HG03095 (cell line): ENCODE results near the gene RDM1.
"Not testable (repeated sequence)": the region's sequence is repeated elsewhere in the genome, so short reads cannot be mapped to it uniquely, and the experiment has no call there.

ENCODE experiments used
- ATAC-seq: cut with Tn5 transposase; IDR thresholded peaks from one replicate; pipeline ENCODE4 v1.9.1; 2021; ENCODE audit warnings: moderate library complexity; ENCODE audit not compliant: unreplicated experiment

The RDM1 gene, protein sequence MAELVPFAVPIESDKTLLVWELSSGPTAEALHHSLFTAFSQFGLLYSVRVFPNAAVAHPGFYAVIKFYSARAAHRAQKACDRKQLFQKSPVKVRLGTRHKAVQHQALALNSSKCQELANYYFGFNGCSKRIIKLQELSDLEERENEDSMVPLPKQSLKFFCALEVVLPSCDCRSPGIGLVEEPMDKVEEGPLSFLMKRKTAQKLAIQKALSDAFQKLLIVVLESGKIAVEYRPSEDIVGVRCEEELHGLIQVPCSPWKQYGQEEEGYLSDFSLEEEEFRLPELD

GRCh38 chr17:35930211-35931065 lies at the start of gene RDM1:
Gene RDM1, minus strand, starts transcription at chr17:35930773. Its CDS starts 46 bp downstream, at chr17:35930727.
- ATAC-seq: peak; percentile 66

DNA sequence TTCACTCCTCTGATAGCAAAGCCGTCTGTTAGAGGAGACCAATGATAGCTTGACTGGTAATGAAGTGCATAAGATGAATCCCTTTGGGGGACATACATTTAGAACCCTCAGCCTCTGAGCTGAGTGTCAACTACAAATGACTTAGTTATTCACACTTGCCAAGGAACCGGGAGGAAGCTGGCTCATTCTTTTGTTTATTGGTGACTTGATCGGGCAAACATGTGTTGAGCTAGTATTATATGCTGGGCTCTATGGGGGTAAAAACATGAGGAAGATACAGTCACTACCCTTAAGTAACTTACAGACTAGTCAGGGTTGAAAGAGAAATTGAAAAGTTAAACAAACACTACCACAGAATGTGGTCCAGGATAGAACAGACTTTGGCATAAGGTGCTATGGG lies 47.8 kb upstream of the RDM1 start:
- no peak for ATAC-seq

DNA sequence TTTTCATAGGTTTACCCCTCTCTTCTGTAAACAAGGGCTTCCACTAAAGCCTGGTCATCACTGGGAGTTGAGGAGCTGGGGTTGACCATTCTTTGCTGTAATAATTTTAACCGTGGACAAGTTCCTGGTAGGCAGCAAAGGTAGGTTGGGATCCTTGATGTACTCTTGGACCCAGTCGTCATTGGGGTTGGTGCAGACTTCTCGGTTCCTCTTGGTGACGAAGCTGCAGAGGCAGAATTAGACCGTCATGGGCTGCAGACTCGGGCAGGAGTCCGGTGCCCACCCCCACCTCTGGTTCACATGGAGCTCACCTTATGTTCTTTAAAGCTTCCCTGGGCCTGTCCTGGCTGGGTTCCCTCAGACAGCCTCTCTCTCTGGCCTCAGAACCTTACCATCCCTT lies 46.9 kb upstream of the RDM1 start:
- ATAC-seq: no peak

DNA sequence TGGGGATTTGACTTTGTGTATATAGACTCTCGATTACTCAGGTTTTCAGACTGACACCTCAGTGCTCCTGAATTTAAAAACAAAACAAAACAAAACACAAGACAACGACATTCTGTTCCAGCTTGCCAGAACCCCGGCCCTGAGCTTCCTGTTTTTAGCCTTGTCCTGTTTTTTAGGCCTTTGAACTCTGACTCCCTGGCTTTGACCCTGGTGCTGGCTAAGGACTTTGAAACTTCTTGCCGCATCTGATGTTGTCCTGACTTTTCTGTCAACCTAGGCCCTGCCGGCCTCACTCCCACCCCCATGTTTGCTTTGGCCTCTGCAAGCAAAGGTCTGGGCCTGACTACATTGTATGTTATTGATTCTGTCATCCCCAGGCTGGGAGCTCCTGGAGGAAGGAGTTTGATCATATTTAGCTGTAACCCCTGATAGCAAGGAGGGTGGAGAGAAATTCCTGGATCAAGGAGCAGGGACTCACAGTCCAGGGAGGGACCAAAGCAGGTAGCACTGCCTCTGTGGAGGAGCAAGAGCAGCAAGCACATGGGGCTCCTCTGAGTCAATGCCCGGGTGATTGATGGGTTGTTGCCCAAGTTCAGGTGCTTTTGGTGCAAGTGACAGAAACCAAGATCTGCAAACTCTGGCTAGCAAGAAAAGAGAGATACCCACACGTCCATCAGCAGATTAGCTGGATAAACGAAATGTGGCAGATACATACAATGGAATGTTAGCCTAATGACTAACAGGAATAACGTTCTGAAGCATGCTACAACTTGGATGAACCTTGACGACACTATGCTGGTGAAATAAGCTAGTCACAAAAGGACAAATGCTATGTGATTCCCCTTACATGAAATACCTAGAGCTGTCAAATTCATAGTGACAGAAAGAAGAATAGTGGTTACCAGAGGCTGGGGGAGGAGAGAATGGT lies 43.0 kb upstream of the RDM1 start:
- ATAC-seq: no peak

DNA sequence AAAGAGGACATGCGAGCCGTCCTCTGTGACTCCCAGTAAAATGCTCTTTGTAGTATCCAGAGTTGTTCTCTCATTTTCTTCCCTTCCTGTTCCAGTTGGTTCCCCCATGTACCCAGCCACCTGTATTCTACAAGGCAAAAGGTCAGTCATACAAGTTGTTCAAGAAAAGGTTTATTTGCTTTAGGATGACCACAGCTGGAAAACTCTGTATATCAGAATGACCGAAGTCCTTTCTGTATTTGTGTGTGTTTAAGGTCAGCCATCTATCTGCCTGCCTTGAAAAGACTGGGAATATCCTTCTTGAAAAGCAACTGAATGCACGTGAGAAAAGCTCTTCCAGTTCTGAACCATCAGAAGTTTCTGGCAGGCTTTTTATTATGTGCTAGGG lies 42.4 kb upstream of the RDM1 start:
- no peak for ATAC-seq

- ATAC-seq: no peak
Measured at GRCh38 chr17:35972535-35972934, 42.0 kb upstream of the RDM1 start.

DNA sequence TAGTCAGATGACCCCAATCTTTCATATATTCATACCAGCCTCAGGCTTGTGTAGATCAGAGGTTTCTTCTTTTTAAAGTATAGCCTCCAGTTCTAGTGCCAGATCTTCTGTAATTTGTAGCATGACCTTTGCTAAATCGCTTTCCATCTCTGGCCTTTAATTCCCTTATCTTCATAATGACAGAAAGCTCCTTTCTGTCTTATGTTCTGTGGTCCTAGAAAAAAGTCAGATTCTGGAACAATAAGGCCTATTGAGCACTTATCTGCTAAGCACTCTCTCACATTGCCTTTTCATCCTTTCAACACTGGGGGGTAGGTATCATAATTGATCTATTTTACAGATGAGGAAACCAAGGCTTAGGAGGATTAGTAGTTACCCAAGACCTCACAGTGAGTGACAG lies 41.5 kb upstream of the RDM1 start:
- no peak for ATAC-seq

DNA sequence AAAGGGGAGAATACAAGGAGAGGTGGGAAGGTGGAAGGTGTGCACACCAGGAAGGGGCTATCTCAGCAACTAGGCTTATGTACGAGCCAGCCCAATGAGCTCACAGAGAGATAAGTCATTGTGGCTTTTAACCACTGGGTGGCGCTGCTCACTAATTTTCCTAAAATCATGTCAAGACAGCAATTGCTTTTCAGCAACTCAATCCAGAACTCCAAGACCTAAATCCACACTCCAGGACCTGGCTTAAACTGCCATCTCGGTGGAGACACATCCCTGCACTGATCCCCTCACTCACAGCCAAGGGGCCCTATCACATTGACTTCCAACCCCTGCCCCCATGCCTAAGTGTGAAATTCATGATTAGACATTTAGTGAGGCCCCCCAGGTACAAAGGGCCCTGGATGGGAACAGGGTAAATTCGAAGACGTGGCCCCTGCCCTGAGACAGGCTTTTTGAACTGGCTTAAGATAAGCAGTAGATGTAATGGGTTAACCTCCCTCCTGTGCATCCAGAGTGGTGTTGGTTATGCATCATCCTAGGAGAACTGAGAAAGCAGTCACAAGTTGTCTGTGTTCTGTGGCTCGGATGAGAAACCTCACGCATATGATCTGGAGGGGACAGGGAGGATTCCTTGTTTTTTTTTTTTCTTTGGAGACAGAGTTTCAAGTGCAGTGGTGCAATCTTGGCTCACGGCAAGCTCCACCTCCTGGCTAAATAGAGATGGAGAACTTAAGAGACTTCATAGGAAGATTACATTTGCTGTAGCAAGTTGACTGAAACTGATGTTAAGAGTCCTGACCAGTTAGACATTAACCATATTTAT lies 39.2 kb upstream of the RDM1 start:
- ATAC-seq: no peak

DNA sequence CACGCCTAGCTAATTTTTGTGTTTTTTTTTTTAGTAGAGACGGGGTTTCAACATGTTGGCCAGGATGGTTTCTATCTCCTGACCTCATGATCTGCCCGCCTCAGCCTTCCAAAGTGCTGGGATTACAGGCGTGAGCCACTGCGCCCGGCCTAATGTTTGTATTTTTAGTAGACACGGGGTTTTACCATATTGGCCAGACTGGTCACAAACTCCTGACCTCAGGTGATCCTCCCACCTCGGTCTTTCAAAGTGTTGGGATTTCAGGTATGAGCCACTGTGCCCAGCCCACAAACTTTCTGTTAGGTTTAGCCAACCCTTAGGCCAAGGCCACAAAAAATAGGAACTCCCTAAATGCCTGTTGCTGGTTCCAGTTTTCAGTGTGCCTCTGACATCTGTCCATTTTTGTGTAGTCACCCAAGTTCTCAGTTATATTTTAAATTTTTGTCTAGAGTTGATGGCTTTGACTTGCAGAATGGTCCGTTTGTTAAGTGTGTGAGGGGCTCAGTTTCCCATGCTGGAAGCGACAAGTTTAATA lies 38.0 kb upstream of the RDM1 start:
- no peak for ATAC-seq

DNA sequence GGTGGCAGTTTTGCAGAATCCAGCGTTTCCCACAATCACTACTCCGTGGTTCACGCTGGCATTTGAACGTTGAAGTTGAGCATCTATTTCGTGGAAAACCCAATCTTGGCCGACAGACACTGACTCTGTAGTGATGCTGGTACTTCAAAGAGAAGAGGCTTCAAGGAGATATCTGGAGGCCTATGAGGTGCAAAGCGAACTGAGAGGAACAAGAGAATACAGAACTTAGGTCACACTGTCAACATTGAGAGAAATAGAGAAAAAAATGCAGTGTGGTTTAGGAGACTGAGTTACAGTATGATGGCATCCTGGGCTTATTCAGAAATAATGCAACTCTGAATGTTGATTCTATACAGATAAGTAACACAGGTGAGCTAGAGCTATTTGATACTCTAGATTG lies 34.7 kb upstream of the RDM1 start:
- no peak for ATAC-seq

- ATAC-seq: no peak
Measured at GRCh38 chr17:35963663-35964062, 33.1 kb upstream of the RDM1 start.

DNA sequence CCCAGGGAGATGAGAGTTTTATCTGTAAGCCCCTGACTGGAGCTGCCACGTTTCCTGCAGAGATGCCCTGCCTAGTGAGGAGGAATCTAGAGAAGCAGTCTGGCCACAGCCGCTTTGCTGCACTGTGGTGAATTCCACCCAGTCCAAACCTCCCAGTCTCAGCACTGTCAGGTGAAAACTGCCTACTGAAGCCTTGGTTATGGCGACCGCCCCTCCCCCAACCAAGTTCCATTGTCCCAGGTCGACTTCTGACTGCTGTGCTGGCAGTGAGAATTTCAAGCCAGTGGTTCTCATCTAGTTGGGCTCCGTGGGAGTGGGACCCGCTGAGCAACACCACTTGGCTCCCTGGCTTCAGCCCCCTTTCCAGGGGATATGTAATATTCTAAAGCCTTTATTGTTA lies 23.1 kb upstream of the RDM1 start:
- ATAC-seq: no peak

- ATAC-seq: no peak
Measured at GRCh38 chr17:35949401-35949800, 18.8 kb upstream of the RDM1 start.

DNA sequence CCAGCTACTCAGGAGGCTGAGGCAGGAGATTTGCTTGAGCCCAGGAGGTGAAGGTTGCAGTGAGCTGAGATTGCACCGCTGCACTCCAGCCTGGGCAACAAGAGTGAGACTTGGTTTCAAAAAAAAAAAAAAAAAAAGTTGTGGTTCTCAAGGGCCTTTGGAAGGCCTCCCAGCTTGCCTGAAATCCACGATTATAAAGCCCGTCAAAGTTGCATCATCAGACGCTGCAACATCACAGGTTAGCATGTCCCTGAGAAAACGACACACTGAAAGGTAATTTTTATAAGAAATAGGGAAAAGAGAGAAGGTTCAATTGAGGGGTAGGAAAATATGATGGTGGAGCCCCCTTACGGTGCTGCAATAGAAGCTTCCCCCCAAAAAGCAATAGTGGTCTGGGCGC lies 17.5 kb upstream of the RDM1 start:
- no peak for ATAC-seq

DNA sequence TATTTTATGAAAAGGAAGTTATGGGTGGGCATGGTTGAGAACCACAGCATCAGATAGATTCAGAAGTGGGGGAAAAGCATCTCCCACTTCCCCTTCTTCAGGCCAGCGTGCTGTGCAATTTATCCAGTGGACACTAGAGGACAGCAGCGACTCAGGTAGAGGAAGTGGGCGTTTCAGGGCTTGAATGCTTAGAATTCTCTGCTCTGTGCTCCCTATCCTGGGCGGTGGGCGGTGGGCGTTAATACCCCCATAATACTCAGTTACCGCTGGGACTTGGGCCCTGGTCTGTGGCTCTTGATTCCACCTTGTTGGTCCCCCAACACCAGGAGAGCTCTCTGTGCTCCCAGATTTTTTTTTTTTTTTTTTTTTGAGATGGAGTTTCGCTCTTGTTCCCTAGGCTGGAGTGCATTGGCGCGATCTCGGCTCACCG lies 16.6 kb upstream of the RDM1 start:
- no peak for ATAC-seq

GRCh38 chr17:35944151-35944550 lies 13.6 kb upstream of the RDM1 start:
- no peak for ATAC-seq

DNA sequence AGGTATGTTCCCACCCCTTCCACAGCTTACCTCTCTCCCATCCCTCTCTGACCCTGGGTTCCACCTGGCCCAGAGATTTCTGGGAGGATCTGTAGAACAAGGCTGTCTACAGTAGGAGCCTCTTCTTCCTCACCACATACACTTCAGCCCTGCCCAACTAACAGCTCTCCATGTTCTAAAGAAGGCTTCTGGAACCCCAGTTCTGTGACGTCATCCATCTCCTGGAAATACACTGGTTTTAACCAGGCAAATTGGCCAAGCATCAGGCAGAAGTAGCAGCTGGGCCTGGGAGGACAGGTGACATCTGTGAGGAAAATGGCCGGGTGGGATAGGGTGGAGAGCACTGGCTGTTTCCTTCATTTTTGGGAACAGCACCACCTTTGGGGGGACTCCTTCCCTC lies 13.0 kb upstream of the RDM1 start, which contains the start of gene LYZL6:
Gene LYZL6, minus strand, starts transcription at position 177 of the 400 bp plus-strand sequence. CDS start 4,357 bp downstream, outside the sequence.
- no peak for ATAC-seq

GRCh38 chr17:35942588-35943186 lies 12.1 kb upstream of the RDM1 start:
- ATAC-seq: no peak

DNA sequence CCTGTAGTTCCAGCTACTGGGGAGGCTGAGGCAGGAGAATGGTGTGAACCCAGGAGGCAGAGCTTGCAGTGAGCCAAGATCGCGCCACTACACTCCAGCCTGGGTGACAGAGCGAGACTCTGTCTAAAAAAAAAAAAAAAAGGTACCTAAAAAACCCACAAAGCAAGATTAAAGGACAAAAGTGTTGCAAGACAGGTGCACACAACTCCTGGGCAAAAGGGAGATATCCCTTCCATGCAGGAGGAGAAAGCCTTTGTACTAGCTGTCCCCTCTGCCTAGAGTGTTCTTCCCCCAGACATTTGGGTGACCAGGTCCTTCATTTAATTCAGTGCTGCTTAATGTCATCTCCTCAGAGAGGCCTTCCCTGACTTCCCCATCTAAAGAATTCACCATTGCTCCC lies 7.9 kb upstream of the RDM1 start:
- not testable (repeated sequence) for ATAC-seq

DNA sequence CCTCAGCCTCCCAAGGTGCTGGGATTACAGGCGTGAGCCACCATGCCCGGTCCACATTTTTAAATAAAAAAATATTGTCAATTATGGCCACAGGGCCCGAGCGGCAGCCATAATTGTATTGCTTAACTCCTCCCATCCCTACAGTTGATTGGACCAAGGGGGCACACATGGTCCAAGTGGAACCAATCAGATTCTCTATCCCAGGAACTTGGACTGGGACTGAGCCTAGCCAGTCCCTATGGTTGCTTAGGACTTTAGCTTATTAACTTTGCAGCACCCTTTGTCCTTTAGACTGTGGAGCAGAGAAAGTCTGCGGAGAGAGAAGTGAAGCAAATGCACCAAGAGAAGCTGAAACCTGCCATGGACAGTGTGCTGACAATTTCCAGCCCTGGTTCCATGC lies 5.5 kb upstream of the RDM1 start:
- no peak for ATAC-seq
